DMS 273 (cell line): ENCODE results near the gene SLC34A1.
"Not testable (repeated sequence)": the region's sequence is repeated elsewhere in the genome, so short reads cannot be mapped to it uniquely, and the experiment has no call there.

Experiments
- DNase-seq: peaks from one replicate; lab custom pipeline; 2025; ENCODE audit not compliant: unreplicated experiment; lab: John Stamatoyannopoulos, UW

The SLC34A1 gene

DNA sequence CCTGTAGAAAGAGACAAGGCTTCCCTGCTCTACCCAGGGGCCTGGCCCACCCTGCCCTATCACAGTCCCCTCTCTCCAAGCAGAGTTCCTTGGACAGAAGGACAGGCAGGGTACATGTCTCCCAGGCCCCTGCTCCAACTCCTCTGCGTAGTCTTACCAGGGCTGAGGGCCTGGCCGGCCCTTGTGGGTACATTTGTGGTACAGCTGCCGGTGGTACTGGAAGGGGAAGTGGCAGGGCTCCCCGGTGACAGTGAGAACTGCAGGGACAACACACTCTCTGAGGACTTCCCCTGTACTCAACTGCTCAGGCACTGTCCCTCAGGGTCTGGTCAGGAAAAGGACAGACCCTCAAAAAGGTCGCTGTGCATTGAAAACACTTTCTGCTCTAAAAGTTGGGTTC is 21.6 kb downstream of the SLC34A1 start:
- DNase-seq = no peak

DNA sequence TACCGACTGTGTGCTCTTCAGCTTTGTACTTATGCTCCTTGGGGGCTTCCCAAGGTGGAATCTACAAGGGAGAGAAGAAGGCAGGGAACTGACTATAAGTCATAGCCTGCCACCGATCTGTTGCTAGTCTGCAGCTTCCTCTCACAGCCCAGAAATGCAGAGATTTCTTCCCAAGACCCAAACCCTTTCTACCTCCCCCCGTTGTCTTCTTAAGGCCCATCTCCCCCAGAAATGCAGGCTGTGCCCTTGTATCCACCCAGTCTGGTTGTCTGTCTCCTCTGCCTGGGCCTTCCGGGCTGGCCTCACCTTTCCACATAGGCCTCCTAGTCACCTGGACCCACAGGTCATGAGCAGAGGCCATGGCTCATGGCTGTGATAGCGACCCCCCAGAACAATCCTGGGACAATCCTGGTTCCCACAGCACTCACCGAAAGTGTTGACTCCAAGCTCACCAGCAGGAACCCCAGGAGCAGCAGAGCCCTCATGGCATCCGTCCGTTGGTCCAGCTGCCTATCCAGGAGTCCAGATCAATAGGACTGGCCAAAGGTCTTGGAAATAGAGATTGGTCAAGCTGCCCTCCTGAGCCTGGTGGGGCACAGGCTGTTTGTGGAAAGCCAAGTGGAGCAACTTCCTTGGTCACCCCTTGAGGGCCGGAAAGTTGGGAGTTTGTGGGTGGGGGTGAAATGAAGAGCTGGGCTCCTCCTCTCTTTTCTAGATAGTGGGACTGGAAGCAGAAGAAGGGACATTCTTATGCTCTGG is 25.0 kb downstream of the SLC34A1 start, which contains the start of gene F12:
F12 (minus strand) TSS at position 522 of the 759 bp plus-strand sequence; CDS start at position 485, 37 bp downstream.
- no peak for DNase-seq

DNA sequence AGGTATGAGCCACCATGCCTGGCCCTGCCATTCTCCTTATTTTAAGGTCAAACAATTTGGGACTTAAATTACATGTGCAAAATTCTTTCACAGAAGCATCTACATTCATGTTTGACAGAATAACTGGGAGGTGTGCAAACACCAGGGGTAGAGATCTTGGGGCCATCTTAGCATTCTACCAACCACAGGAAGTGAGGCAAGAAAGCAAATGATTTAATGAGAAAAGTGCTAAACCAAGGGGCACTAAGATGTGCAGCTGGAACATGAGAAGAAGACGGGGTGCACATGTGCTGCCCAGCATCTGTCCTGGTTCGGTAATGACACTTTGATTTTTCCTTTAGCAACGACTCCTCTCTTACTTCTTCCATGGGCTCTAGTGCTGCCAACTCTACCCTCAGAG is 26.3 kb downstream of the SLC34A1 start:
- no peak for DNase-seq

DNA sequence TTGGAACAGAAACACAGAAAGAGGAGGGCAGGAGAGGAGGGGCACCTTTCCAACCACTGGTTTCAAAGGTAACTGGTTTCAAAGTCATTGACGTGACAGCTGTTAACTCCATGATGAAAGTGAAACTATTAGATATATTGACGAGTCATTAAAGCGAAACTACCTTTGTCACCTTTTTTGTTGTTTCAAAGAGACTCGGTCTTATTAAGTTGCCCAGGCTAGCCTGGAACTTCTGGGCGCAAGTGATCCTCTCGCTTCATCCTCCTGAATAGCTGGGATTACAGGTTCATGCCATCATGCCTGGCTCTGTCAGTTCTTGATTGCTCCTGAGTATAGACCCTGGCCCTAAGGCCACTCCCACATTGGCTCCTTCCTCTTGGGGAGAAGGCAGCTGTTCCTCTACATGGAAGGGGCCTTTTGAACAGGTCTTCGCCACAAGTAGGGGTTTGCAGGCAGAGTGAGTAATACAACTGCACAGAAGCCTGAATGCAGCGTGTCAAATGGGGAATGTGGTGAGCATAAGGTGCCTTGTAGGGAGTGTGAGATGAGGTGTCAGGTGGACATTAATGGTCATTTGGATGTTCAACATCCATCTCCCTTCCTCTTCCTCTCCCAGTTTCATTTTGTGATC is 28.5 kb downstream of the SLC34A1 start:
- DNase-seq = no peak

- no peak for DNase-seq
Measured at GRCh38 chr5:177414481-177414880, 30.2 kb downstream of the SLC34A1 start.

DNA sequence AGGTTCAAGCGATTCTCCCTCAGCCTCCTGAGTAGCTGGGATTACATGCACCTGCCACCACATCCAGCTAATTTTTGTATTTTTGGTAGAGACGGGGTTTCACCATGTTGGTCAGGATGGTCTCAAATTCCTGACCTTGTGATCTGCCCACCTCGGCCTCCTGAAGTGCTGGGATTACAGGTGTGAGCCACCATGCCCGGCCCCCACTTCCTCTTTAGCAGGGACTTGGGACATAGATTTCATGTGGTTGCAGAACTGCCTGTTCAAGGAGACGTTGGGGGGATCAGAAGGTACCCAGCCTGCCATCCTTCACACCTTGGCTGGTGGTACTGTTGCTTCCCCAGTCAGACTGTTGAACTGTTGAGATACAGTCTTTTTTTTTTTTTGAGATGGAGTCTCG is 32.8 kb downstream of the SLC34A1 start:
- DNase-seq = not testable (repeated sequence)

DNA sequence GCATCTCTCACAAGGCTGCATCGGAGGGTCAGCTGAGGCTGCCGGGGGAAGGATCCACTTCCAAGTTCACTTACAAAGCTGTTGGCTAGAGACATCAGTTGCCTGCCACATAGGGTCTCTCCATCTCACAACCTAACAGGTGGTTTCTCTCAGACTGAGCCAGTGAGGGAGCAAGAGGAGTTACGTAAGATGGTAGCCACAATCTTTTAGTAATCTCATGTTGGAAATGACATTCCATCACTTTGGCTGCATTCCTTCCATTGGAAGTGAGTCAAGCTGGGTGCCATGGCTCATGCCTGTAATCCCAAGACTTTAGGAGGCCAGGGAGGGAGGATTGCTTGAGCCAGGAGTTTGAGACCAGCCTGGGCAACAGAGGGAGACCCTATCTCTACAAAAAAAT is 34.8 kb downstream of the SLC34A1 start:
- DNase-seq = no peak

DNA sequence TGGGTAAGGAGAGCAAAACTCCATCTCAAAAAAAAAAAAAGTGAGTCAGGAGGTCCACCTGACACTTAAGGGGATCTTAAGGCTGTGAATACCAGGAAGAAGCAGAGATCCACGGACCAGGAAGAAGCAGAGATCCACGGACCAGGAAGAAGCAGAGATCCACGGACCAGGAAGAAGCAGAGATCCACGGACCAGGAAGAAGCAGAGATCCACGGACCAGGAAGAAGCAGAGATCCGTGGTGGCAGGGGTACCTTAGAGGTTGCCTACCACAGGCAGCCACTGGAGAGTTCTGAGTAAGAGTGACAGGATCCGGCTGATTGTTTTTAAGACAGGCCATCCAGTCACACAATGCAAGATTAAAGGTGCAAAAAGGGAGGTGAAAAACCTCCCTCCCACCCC is 36.2 kb downstream of the SLC34A1 start:
- DNase-seq = not testable (repeated sequence)

GRCh38 chr5:177421062-177421798 is 37.0 kb downstream of the SLC34A1 start:
- DNase-seq = no peak

DNA sequence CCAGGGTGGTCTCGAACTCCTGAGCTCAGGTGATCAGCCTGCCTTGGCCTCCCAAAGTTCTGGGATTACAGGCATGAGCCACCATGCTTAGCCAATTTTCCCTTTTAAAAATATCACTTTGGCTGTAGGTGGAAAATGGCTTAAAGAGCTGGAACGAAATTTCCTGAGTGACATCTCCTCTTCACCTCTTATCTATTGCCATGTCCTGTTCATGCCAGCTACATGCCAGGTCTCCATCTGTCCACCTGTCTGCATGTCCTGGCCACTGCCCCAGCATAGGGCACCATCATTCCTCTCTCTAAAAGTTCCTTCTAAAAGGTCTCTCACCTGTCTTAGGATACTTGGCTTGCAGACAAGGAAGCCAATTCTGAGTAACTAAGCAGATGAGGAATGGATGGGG is 39.4 kb downstream of the SLC34A1 start:
- DNase-seq = no peak

GRCh38 chr5:177425196-177425800 is 41.1 kb downstream of the SLC34A1 start:
- no peak for DNase-seq

DNA sequence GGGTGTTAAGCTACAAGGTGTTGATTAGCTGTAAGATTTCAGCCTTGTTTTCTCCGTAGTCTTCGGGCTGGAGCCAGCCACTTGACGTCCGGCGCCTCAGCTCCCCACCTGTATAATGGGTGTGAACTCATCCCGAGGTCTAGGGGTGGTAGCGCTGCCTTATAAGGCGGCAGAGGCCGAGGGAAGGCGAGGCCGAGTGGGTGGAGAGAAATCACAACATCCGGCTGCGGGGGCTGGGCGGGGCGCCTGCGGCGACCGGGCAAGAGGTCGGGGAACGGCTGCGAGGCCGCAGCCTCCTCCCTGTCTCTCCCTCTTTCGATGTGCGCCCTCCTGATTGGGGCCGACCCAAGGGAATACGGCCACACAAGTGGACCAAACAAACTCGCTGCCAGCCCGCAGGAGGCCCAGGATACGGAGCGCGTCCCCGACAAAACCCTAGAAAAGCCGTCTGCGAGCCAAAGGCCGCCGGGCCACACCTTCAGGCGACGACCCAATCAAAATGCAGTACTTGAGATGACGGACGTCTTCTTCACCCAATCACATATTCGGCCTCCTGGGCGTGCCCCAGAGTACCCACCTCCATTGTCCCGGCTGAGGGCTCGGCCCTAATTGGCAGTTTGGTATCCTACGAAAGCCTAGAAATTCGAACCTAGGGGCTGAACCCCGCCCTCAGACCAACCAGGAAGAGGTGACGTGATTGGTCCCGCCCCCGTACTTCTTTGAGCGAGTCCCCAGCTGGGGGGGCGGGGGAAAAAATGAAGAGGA is 41.7 kb downstream of the SLC34A1 start:
- DNase-seq = peak; percentile 100

GRCh38 chr5:177426566-177427210 is 42.5 kb downstream of the SLC34A1 start, which contains the start of gene GRK6:
Gene GRK6, plus strand, starts transcription at chr5:177426676. Its CDS starts 170 bp downstream, at chr5:177426846.
- peak; percentile 81 for DNase-seq

DNA sequence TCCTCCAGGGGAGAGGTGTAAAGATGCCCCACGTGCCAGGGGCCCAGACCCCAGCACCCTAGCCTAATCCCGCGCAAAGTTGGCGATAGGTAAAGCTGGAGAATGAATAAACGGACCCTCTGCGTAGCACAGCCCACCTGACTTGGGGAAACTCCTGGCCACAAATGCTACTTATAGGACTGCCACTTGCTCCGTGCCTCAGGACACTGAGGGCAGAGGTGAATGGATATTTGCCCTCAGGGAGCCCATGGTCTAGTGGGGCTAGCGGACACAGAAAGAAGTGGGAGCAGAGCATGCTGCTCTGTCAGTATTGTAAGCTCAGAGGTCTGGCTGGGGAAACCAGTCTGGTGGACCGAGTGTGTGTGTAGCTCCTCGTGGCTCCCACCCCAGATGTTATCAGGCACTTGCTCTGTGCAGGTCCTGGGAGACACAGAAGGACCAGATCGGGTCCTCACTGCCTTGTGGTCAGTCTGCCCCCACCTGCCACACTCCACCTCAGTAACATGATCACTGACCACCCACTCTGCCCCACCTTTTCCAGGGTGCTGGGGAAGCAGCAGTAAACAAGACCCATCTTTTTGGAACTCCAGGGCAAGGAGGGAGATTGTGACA is 43.1 kb downstream of the SLC34A1 start:
- DNase-seq = no peak

GRCh38 chr5:177427919-177428573 is 43.8 kb downstream of the SLC34A1 start:
- no peak for DNase-seq

DNA sequence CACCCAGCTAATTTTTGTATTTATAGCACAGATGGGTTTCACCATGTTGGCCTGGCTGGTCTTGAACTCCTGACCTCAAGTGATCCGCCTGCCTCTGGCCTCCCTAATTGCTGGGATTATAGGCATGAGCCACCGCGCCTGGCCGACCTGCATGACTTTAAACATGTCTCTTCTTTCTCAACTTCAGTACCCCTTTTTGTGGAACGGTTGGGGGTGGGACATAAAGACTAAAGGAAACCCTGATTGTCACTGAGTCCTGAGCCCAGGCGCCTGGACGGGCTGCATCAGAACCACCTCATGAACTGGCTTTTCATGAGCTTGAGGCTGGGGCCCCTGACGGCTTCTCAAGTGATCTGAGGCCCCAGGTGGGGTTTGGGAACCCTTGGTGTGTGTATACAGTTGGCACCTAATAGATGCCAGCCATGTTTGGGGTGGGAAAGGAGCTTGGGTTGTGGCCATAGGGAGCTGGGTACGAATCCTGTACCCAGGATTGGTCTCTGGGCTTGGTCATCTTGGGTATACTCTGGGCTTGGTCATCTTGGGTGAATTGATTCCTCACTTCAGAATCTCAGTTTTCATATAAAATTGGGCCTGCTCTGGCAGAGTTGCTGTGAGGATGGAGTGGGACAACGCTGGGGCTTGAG is 44.5 kb downstream of the SLC34A1 start:
- no peak for DNase-seq

GRCh38 chr5:177429248-177430040 is 45.2 kb downstream of the SLC34A1 start:
- no peak for DNase-seq
